ENCODE data around the gene CGB5.

The CGB5 gene

GRCh38 chr19:49085868-49086232, 42.2 kb downstream of the CGB5 start:
- peaks cover 12% of the 10 kb centered on the region for H3K36me3 ChIP-seq (ENCODE audit: control insufficient read depth, insufficient read depth, low read length)
- no peaks in the 10 kb centered on the region for H3K27me3 ChIP-seq (ENCODE audit: control insufficient read depth, insufficient read depth, low read length)
- H3K4me3 ChIP-seq (ENCODE audit: low read length), result peak overlapping the region; percentile 89
- no peaks in the 10 kb centered on the region for H3K9me3 ChIP-seq (ENCODE audit: control insufficient read depth, low read length)
- peaks cover 16% of the 10 kb centered on the region for H3K4me1 ChIP-seq (ENCODE audit: control insufficient read depth, insufficient read depth, low read length)
- peak overlapping the region; percentile 93 for H3K9ac ChIP-seq (ENCODE audit: low read length)

GRCh38 chr19:49086296-49086695, 42.6 kb downstream of the CGB5 start:
- peaks cover 12% of the 10 kb centered on the region for H3K36me3 ChIP-seq (ENCODE audit: control insufficient read depth, insufficient read depth, low read length)
- peak overlapping the region; percentile 89 for H3K4me3 ChIP-seq (ENCODE audit: low read length)
- H3K9ac ChIP-seq (ENCODE audit: low read length), result peak overlapping the region; percentile 93
- no peaks in the 10 kb centered on the region for H3K27me3 ChIP-seq (ENCODE audit: control insufficient read depth, insufficient read depth, low read length)
- peaks cover 16% of the 10 kb centered on the region for H3K4me1 ChIP-seq (ENCODE audit: control insufficient read depth, insufficient read depth, low read length)
- H3K9me3 ChIP-seq (ENCODE audit: control insufficient read depth, low read length), result no peaks in the 10 kb centered on the region

- Histone ChIP-seq H3K4me3 (ENCODE audit: low read length) (no peak overlapping the region), H3K36me3 (ENCODE audit: control insufficient read depth, insufficient read depth, low read length) (peaks cover 12% of the 10 kb centered on the region), H3K9ac (ENCODE audit: low read length) (no peak overlapping the region), H3K27me3 (ENCODE audit: control insufficient read depth, insufficient read depth, low read length) (no peaks in the 10 kb centered on the region), H3K9me3 (ENCODE audit: control insufficient read depth, low read length) (no peaks in the 10 kb centered on the region), H3K4me1 (ENCODE audit: control insufficient read depth, insufficient read depth, low read length) (peaks cover 10% of the 10 kb centered on the region)
These were observed 47.9 kb downstream of the CGB5 start for GRCh38 chr19:49091391-49092038.

GRCh38 chr19:49092686-49093085, 49.0 kb downstream of the CGB5 start:
- Histone ChIP-seq H3K4me1 (ENCODE audit: control insufficient read depth, insufficient read depth, low read length) (no peaks in the 10 kb centered on the region), H3K9ac (ENCODE audit: low read length) (no peak overlapping the region), H3K27me3 (ENCODE audit: control insufficient read depth, insufficient read depth, low read length) (no peaks in the 10 kb centered on the region), H3K36me3 (ENCODE audit: control insufficient read depth, insufficient read depth, low read length) (peaks cover 13% of the 10 kb centered on the region), H3K4me3 (ENCODE audit: low read length) (no peak overlapping the region), H3K9me3 (ENCODE audit: control insufficient read depth, low read length) (no peaks in the 10 kb centered on the region)

Data from mucosa of stomach (tissue), 1 donor.